HT-29 (cell line): ENCODE measurements around the gene BRMS1. TPM values are rescaled to one million over a fixed set of nuclear protein-coding genes. Genes with fewer than 3 reads are reported as not detected.
A peak's percentile ranks its signal among the peaks of the same experiment; 100 is the strongest.
"Not testable (repeated sequence)": the region's sequence is repeated elsewhere in the genome, so short reads cannot be mapped to it uniquely, and the experiment has no call there.

Experiments
- DNase-seq: peaks from one replicate; pipeline ENCODE4 v3.0.0-alpha.2; 2015; ENCODE audit warnings: low spot score
- total RNA-seq: library from RNA; depleted of rRNA; stranded (reverse); fragments of >200 nt; shearing (Covaris generic); gene quantifications from 2 replicates; pipeline ENCODE4 v1.2.3, GENCODE V29; 2014; rRNA removed

BRMS1 gene
- 74.9 and 92.2 TPM in 2 replicates for total RNA-seq

GRCh38 chr11:66344550-66345315, at the start of gene BRMS1:
Gene BRMS1 (minus strand): TSS chr11:66345104. CDS start chr11:66342234, 2,870 bp downstream.
- DNase-seq, result peak; percentile 98

GRCh38 chr11:66393954-66394353, 49.0 kb upstream of the BRMS1 start:
- no peak for DNase-seq

- DNase-seq, result no peak
These were observed 46.4 kb upstream of the BRMS1 start for GRCh38 chr11:66391322-66391721.

GRCh38 chr11:66388780-66389386, 44.0 kb upstream of the BRMS1 start:
- DNase-seq, result peak; percentile 91

GRCh38 chr11:66386171-66387069, 41.5 kb upstream of the BRMS1 start:
- peak; percentile 95 for DNase-seq

- not testable (repeated sequence) for DNase-seq
These were observed 39.4 kb upstream of the BRMS1 start for GRCh38 chr11:66384316-66384715.

GRCh38 chr11:66380264-66380663, 35.4 kb upstream of the BRMS1 start:
- DNase-seq, result not testable (repeated sequence)

- not testable (repeated sequence) for DNase-seq
These were observed 28.9 kb upstream of the BRMS1 start for GRCh38 chr11:66373690-66374287.

- DNase-seq, result no peak
These were observed 28.4 kb upstream of the BRMS1 start for GRCh38 chr11:66373265-66373664.

- peak; percentile 95 for DNase-seq
These were observed 26.9 kb upstream of the BRMS1 start, which contains the start of gene SLC29A2 for GRCh38 chr11:66371627-66372415. Gene SLC29A2 (minus strand): TSS chr11:66371760. CDS start chr11:66371591, 169 bp downstream.

- no peak for DNase-seq
These were observed 24.4 kb upstream of the BRMS1 start for GRCh38 chr11:66369073-66369894.

- no peak for DNase-seq
These were observed 23.6 kb upstream of the BRMS1 start for GRCh38 chr11:66368484-66368883.

- DNase-seq, result no peak
These were observed 22.8 kb upstream of the BRMS1 start for GRCh38 chr11:66367561-66368312.

GRCh38 chr11:66366844-66367477, 22.1 kb upstream of the BRMS1 start:
- no peak for DNase-seq

GRCh38 chr11:66365711-66366619, 21.1 kb upstream of the BRMS1 start:
- DNase-seq, result no peak

- DNase-seq, result no peak
These were observed 20.3 kb upstream of the BRMS1 start for GRCh38 chr11:66365166-66365565.

GRCh38 chr11:66363805-66364535, 19.1 kb upstream of the BRMS1 start:
- DNase-seq, result peak; percentile 54
